ENCODE results near the gene TLE1. TPM values are rescaled to one million over a fixed set of nuclear protein-coding genes. Genes with fewer than 3 reads are reported as not detected.
A peak's percentile ranks its signal among the peaks of the same experiment; 100 is the strongest.

The TLE1 gene
- total RNA-seq, 6 experiments from 2014 or later: 6.7 to 15.3 (median 13.0) TPM

GRCh38 chr9:81621118-81621517 is 68.2 kb downstream of the TLE1 start:
- no peak overlapping the region for H3K27ac Mint-ChIP-seq
- DNase-seq: no peak
- no peaks in the 10 kb centered on the region for H3K9me3 Mint-ChIP-seq
- TF ChIP-seq CTCF (IDR thresholded peaks at IDR 0.05): no peak
- peaks cover 7% of the 10 kb centered on the region; the same call in 1 of the 2 replicates for H3K36me3 Mint-ChIP-seq (ENCODE audit: low read depth)
- no peak overlapping the region for H3K4me3 Mint-ChIP-seq
- H3K27me3 Mint-ChIP-seq (ENCODE audit: insufficient read depth): peaks cover 6% of the 10 kb centered on the region
- peaks cover 21% of the 10 kb centered on the region for H3K4me1 Mint-ChIP-seq (ENCODE audit: low read depth)

- peak overlapping the region; percentile 39; the same call in 1 of the 2 replicates for H3K4me3 Mint-ChIP-seq
- H3K4me1 Mint-ChIP-seq (ENCODE audit: low read depth): peaks cover 17% of the 10 kb centered on the region
- peak overlapping the region; percentile 60 for H3K27ac Mint-ChIP-seq
- H3K36me3 Mint-ChIP-seq (ENCODE audit: low read depth): peaks cover 6% of the 10 kb centered on the region; the same call in 1 of the 2 replicates
- TF ChIP-seq CTCF (IDR thresholded peaks at IDR 0.05): no peak
- no peak for DNase-seq
- peaks cover 6% of the 10 kb centered on the region for H3K27me3 Mint-ChIP-seq (ENCODE audit: insufficient read depth)
- no peaks in the 10 kb centered on the region for H3K9me3 Mint-ChIP-seq
Measured at GRCh38 chr9:81620002-81620390, 69.4 kb downstream of the TLE1 start.

- peaks cover 9% of the 10 kb centered on the region for H3K36me3 Mint-ChIP-seq (ENCODE audit: low read depth)
- peak; percentile 18; the same call in 1 of the 2 replicates for TF ChIP-seq CTCF (IDR thresholded peaks at IDR 0.05)
- peak overlapping the region; percentile 39; the same call in 1 of the 2 replicates for H3K4me3 Mint-ChIP-seq
- peaks cover 6% of the 10 kb centered on the region for H3K27me3 Mint-ChIP-seq (ENCODE audit: insufficient read depth)
- no peaks in the 10 kb centered on the region for H3K9me3 Mint-ChIP-seq
- H3K4me1 Mint-ChIP-seq (ENCODE audit: low read depth): peaks cover 17% of the 10 kb centered on the region
- peak; percentile 57 for DNase-seq
- peak overlapping the region; percentile 60 for H3K27ac Mint-ChIP-seq
Measured at GRCh38 chr9:81619353-81620001, 69.9 kb downstream of the TLE1 start.

- no peak overlapping the region for H3K4me3 Mint-ChIP-seq
Measured at GRCh38 chr9:81618923-81619322, 70.4 kb downstream of the TLE1 start.

DNA sequence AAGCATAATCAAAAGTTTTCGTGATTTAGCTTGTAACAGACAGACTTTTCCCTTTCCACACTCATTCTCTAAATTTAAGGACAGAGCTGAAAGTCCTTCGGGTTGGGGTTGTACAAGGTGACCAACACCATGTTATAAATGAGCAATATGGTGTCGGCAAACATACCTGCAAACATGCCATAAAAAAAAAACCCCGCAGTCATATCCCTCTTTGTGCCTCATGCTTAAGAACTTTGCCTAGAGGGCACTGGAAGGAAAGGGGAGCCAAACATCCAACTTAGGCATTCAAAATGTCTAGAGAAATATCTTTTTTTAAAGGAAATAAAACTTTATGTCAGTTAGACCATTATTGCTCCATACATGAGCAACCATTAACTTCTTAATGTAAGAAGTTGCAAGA is 73.2 kb downstream of the TLE1 start:
- TF ChIP-seq CTCF (IDR thresholded peaks at IDR 0.05): no peak
- peaks cover 29% of the 10 kb centered on the region for H3K4me1 Mint-ChIP-seq (ENCODE audit: low read depth)
- H3K27me3 Mint-ChIP-seq (ENCODE audit: insufficient read depth): peaks cover 5% of the 10 kb centered on the region; the same call in 1 of the 2 replicates
- no peak overlapping the region for H3K4me3 Mint-ChIP-seq
- no peaks in the 10 kb centered on the region for H3K9me3 Mint-ChIP-seq
- no peak overlapping the region for H3K27ac Mint-ChIP-seq
- no peak for DNase-seq
- peaks cover 18% of the 10 kb centered on the region for H3K36me3 Mint-ChIP-seq (ENCODE audit: low read depth)

More at GRCh38 chr9:81618923-81619322, 70.4 kb downstream of the TLE1 start:
- no peak for TF ChIP-seq CTCF (IDR thresholded peaks at IDR 0.05)
- H3K4me1 Mint-ChIP-seq (ENCODE audit: low read depth): peaks cover 17% of the 10 kb centered on the region
- H3K9me3 Mint-ChIP-seq: no peaks in the 10 kb centered on the region
- peaks cover 9% of the 10 kb centered on the region for H3K27me3 Mint-ChIP-seq (ENCODE audit: insufficient read depth)
- H3K36me3 Mint-ChIP-seq (ENCODE audit: low read depth): peaks cover 12% of the 10 kb centered on the region
- no peak overlapping the region for H3K27ac Mint-ChIP-seq
- no peak for DNase-seq
